RWPE2 (cell line): ENCODE data around the gene AHCYL2.
"Not testable (repeated sequence)": the region's sequence is repeated elsewhere in the genome, so short reads cannot be mapped to it uniquely, and the experiment has no call there.

Source experiments
- ATAC-seq: fragments of 200-7000 bp; cut with Tn5 transposase; 3 replicates; pipeline ENCODE4 v1.9.1; 2021; ENCODE audit warnings: low read depth
- DNase-seq: peaks from one replicate; pipeline ENCODE4 v3.0.0-alpha.2; 2020; ENCODE audit warnings: low spot score
- H3K27ac ChIP-seq: fragments of 450-650 bp; 2 replicates; pipeline ENCODE4 v1.5.1; 2017; ENCODE audit warnings: mild to moderate bottlenecking; ENCODE audit not compliant: poor library complexity, severe bottlenecking
- H3K27me3 ChIP-seq: fragments of 250-450 bp; sonication (Bioruptor Pico); 2 replicates; pipeline ENCODE4 v1.5.1; 2021; ENCODE audit warnings: mild to moderate bottlenecking, moderate library complexity; ENCODE audit not compliant: insufficient read depth, poor library complexity, severe bottlenecking
- H3K36me3 ChIP-seq: fragments of 250-450 bp; sonication (Bioruptor Pico); 2 replicates; pipeline ENCODE4 v1.5.1; 2020; ENCODE audit warnings: low read depth, mild to moderate bottlenecking, moderate library complexity
- H3K4me1 ChIP-seq: fragments of 250-450 bp; sonication (Bioruptor Pico); 2 replicates; pipeline ENCODE4 v1.5.1; 2021; ENCODE audit warnings: mild to moderate bottlenecking, moderate library complexity; ENCODE audit not compliant: insufficient read depth, poor library complexity, severe bottlenecking
- H3K4me3 ChIP-seq: fragments of 250-450 bp; sonication (Bioruptor Pico); 2 replicates; pipeline ENCODE4 v1.5.1; 2021; ENCODE audit warnings: mild to moderate bottlenecking, moderate library complexity; ENCODE audit not compliant: severe bottlenecking
- H3K9me3 ChIP-seq: fragments of 250-450 bp; sonication (Bioruptor Pico); 2 replicates; pipeline ENCODE4 v1.5.1; 2021; ENCODE audit warnings: mild to moderate bottlenecking, moderate library complexity; ENCODE audit not compliant: severe bottlenecking
- CTCF ChIP-seq: fragments of 450-650 bp; IDR thresholded peaks from one replicate; pipeline ENCODE4 v1.5.1; 2017; ENCODE audit warnings: mild to moderate bottlenecking, moderate library complexity; ENCODE audit not compliant: poor library complexity, severe bottlenecking

Gene AHCYL2

GRCh38 chr7:129247087-129247486, 22.3 kb downstream of the AHCYL2 start:
- Histone ChIP-seq H3K27me3 (no peaks in the 10 kb centered on the region), H3K4me3 (no peak overlapping the region), H3K27ac (no peak overlapping the region), H3K36me3 (no peaks in the 10 kb centered on the region), H3K9me3 (no peaks in the 10 kb centered on the region), H3K4me1 (no peaks in the 10 kb centered on the region)
- DNase-seq (no peak), ATAC-seq (no peak)
- no peak for TF ChIP-seq CTCF

DNA sequence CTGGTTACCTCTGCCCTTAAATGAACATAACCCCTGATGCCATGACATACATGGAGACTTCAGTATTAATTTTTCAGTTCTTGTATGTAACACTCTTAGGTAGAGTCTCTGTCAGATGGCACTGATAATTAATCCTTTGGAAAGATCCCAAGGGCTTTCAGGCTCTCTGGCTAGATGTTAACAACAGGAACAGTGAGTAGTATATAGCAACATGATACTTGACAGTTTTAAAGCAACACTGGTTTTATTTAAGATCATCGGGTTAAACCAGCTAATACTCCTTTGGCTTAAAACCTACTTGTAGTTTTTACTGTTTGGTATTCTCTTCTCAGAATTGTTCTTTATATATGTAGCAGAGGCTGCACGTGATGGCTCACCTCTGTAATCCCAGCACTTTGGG, 27.3 kb downstream of the AHCYL2 start:
- H3K27ac ChIP-seq = no peak overlapping the region
- H3K36me3 ChIP-seq = no peaks in the 10 kb centered on the region
- ATAC-seq (no peak), DNase-seq (no peak)
- no peaks in the 10 kb centered on the region for H3K27me3 ChIP-seq
- TF ChIP-seq CTCF = no peak
- H3K9me3 ChIP-seq = no peaks in the 10 kb centered on the region
- no peaks in the 10 kb centered on the region for H3K4me1 ChIP-seq
- no peak overlapping the region for H3K4me3 ChIP-seq

DNA sequence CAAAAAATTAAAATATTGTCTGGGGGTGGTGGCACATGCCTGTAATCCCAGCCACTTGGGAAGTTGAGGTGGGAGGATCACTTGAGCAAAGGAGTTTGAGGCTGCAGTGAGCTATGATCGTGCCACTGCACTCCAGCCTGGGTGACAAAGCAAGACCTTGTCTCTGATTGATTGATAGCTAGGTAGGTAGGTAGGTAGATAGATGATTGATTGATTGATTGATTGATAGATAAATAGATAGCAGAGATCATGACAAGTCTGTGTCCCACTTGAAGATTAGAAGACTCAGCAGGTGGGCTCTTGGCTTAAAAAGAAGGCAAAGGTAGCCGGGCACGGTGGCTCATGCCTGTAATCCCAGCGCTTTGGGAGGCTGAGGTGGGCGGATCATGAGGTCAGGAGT, 27.8 kb downstream of the AHCYL2 start:
- not testable (repeated sequence) for H3K27ac ChIP-seq, ATAC-seq, H3K9me3 ChIP-seq, DNase-seq, H3K27me3 ChIP-seq, H3K4me3 ChIP-seq, H3K36me3 ChIP-seq, H3K4me1 ChIP-seq

GRCh38 chr7:129255800-129256199, 31.0 kb downstream of the AHCYL2 start:
- no peak for DNase-seq
- Histone ChIP-seq H3K27me3 (no peaks in the 10 kb centered on the region), H3K9me3 (no peaks in the 10 kb centered on the region), H3K4me3 (no peak overlapping the region), H3K27ac (no peak overlapping the region), H3K36me3 (no peaks in the 10 kb centered on the region), H3K4me1 (no peaks in the 10 kb centered on the region)
- ATAC-seq = no peak
- no peak for TF ChIP-seq CTCF

GRCh38 chr7:129256221-129256620, 31.4 kb downstream of the AHCYL2 start:
- no peaks in the 10 kb centered on the region for H3K9me3 ChIP-seq
- TF ChIP-seq CTCF = no peak
- no peak for ATAC-seq

More at GRCh38 chr7:129256221-129256620, 31.4 kb downstream of the AHCYL2 start:
- no peaks in the 10 kb centered on the region for H3K36me3 ChIP-seq
- DNase-seq = no peak
- H3K4me1 ChIP-seq = no peaks in the 10 kb centered on the region
- no peak overlapping the region for H3K27ac ChIP-seq
- H3K4me3 ChIP-seq = no peak overlapping the region
- no peaks in the 10 kb centered on the region for H3K27me3 ChIP-seq
